Common myeloid progenitor, CD34-positive (primary cell): ENCODE results near the gene CPN2.

Experiments used
- CTCF ChIA-PET: fragments of 350-600 bp; sonication (Branson Sonifier 250); formaldehyde crosslinking; loops from one replicate; lab custom pipeline; 2021; ENCODE audit warnings: antibody characterized with exemption; lab: Charles Lee
- POLR2A ChIA-PET: fragments of 350-600 bp; sonication (Branson Sonifier 250); formaldehyde crosslinking; loops from one replicate; lab custom pipeline; 2021; ENCODE audit warnings: antibody characterized with exemption; lab: Charles Lee
- DNase-seq, 3 donors: peaks; one replicate each; pipeline versions ENCODE4 v3.0.0 to v3.0.0-alpha.2; 2013
- H3K27ac ChIP-seq, 2 experiments: 1 replicate in 1 of 2; 2 replicates in 1 of 2; pipeline ENCODE4 v1.7.0; 2013; ENCODE audit warnings: inconsistent platforms in 2 of 2, low read length in 2 of 2, mild to moderate bottlenecking in 2 of 2, low read depth in 1 of 2, moderate library complexity in 1 of 2; ENCODE audit not compliant: severe bottlenecking in 2 of 2, insufficient read depth in 1 of 2, poor library complexity in 1 of 2
- H3K27me3 ChIP-seq, 5 experiments: replicated peaks in 2 of 5; 1 replicate in 3 of 5; 2 replicates in 2 of 5; pipeline versions ENCODE4 v1.6.1 to v1.7.0; 2013; ENCODE audit warnings: low read length in 4 of 5, mild to moderate bottlenecking in 2 of 5, moderate library complexity in 2 of 5, inconsistent platforms in 1 of 5; ENCODE audit not compliant: insufficient read depth in 5 of 5, control insufficient read depth in 4 of 5
- H3K36me3 ChIP-seq, 4 experiments: 1 replicate in 2 of 4; 2 replicates in 2 of 4; pipeline versions ENCODE4 v1.6.1 to v1.7.0; 2013; ENCODE audit warnings: low read length in 3 of 4, control low read depth in 1 of 4, mild to moderate bottlenecking in 1 of 4; ENCODE audit not compliant: control insufficient read depth in 4 of 4, insufficient read depth in 4 of 4
- H3K4me1 ChIP-seq, 4 experiments: 1 replicate in 3 of 4; 2 replicates in 1 of 4; pipeline versions ENCODE4 v1.6.1 to v1.7.1; 2013; ENCODE audit warnings: low read length in 3 of 4, mild to moderate bottlenecking in 3 of 4, control low read depth in 1 of 4, inconsistent platforms in 1 of 4, moderate library complexity in 1 of 4; ENCODE audit not compliant: control insufficient read depth in 4 of 4, insufficient read depth in 4 of 4; ENCODE audit errors: control extremely low read depth in 1 of 4
- H3K4me3 ChIP-seq, 7 experiments: 1 replicate in 4 of 7; 2 replicates in 3 of 7; pipeline versions ENCODE4 v1.5.1 to v1.7.0; 2013; ENCODE audit warnings: mild to moderate bottlenecking in 7 of 7, low read length in 6 of 7, moderate library complexity in 6 of 7, inconsistent platforms in 2 of 7, low read depth in 2 of 7, control low read depth in 1 of 7; ENCODE audit not compliant: insufficient read depth in 4 of 7, control insufficient read depth in 1 of 7; ENCODE audit errors: extremely low read depth in 1 of 7
- H3K9me3 ChIP-seq, 5 experiments: 1 replicate in 4 of 5; 2 replicates in 1 of 5; pipeline versions ENCODE4 v1.6.1 to v1.7.1; 2013; ENCODE audit warnings: low read length in 4 of 5, mild to moderate bottlenecking in 2 of 5, inconsistent platforms in 1 of 5, low read depth in 1 of 5, moderate library complexity in 1 of 5; ENCODE audit not compliant: control insufficient read depth in 4 of 5, insufficient read depth in 2 of 5; ENCODE audit errors: control extremely low read depth in 1 of 5
- WGBS: methylation state at CpG from one replicate; pipeline ENCODE4 v1.1.5; 2013; ENCODE audit not compliant: insufficient coverage; 5-methylcytosine and 5-hydroxymethylcytosine counted together

Gene CPN2

DNA sequence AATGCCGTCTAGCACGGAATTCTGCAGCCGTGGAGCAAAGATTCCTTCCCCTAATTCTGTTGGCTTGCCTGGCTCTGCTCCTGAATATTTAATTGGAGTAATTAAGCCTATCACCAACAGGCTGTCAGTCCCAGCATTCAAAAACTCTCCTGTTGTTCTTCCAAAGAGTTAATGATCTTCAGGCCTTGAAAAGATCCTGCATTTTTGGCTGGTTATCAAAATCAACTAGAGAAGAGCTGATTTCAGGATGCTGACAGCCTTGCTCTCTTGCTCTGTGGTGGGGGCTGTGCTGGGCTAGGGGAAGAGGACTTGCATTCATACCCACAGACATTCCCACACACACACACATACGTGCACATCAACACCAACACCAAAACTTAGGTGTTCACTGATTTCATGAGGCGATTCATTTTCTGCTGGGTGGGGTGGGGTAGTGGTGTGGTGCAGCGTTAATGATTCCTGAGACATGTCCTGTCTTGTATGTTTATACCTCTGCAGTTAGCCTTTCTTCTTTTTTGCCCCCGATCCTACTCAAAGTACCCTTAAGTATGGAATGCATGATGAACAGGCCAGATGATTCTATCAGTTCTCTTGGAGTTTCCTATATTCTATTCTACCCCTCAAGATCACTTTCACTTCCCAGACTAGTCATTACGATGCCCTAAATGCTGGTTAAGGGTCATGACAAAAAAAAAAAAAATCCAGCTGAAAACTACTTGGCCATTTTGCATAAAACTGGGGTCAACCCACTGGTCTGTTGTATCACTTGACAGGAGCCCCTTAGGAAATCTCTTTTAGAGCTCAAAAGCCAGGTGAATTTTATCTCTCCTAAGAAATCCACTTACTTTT is 42.3 kb downstream of the CPN2 start:
- WGBS: 98% methylated on average over 5 of the region's 8 CpGs
- H3K4me1 ChIP-seq: peaks cover 17 to 90% (median 73%) of the 10 kb centered on the region in 4 experiments
- no peak overlapping the region for H3K27ac ChIP-seq
- H3K36me3 ChIP-seq: peaks cover 0 to 7% (median 0%) of the 10 kb centered on the region in 4 experiments
- H3K4me3 ChIP-seq: peak overlapping the region in 1 of 7 experiments; percentile 3
- POLR2A ChIA-PET: no interaction called here
- DNase-seq: no peak
- CTCF ChIA-PET: interaction anchor here (0.6 to 1.7 kb wide), 10 partner anchors 9 to 528 kb away, joined by 3 to 6 read pairs (median 3); partner anchors contain the start of gene HES1
- peaks cover 0 to 6% (median 0%) of the 10 kb centered on the region in 5 experiments for H3K27me3 ChIP-seq
- peaks cover 0 to 8% (median 0%) of the 10 kb centered on the region in 5 experiments for H3K9me3 ChIP-seq

DNA sequence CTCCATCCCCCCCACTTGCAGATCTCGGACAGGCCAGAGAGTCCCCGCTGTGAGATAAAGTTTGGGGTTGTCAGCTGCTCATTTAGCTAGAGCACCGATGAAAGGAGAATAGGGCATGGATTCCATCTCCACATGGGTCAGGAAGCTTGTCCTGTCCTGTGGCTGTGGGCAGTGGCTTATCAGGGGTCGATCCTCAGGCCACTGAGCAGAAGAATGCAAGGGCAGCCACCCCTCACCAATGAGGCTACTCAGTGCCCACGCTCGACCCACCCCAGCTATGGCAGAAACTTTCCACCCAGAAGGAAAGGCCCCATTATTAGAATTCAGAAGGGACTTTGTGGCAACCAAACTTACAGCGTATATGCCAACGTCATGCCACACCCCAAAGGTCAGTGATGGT is 43.3 kb downstream of the CPN2 start:
- peak overlapping the region in 2 of 7 experiments; percentile 51 to 63 for H3K4me3 ChIP-seq
- ChIA-PET CTCF (interaction anchor here (0.6 to 3.9 kb wide), 12 partner anchors 8 to 642 kb away, joined by 3 to 18 read pairs (median 4); no protein-coding TSS in a partner anchor), POLR2A (interaction anchor here (0.6 to 2.8 kb wide), 4 partner anchors 38 to 173 kb away, joined by 3 to 12 read pairs (median 6); no protein-coding TSS in a partner anchor)
- H3K9me3 ChIP-seq: peaks cover 0 to 13% (median 0%) of the 10 kb centered on the region in 5 experiments
- peaks cover 0 to 5% (median 1%) of the 10 kb centered on the region in 5 experiments for H3K27me3 ChIP-seq
- WGBS: 98% methylated on average over 5 of the region's 8 CpGs
- no peak for DNase-seq
- no peak overlapping the region for H3K27ac ChIP-seq
- peaks cover 17 to 80% (median 65%) of the 10 kb centered on the region in 4 experiments for H3K4me1 ChIP-seq
- H3K36me3 ChIP-seq: peaks cover 0 to 15% (median 0%) of the 10 kb centered on the region in 4 experiments

DNA sequence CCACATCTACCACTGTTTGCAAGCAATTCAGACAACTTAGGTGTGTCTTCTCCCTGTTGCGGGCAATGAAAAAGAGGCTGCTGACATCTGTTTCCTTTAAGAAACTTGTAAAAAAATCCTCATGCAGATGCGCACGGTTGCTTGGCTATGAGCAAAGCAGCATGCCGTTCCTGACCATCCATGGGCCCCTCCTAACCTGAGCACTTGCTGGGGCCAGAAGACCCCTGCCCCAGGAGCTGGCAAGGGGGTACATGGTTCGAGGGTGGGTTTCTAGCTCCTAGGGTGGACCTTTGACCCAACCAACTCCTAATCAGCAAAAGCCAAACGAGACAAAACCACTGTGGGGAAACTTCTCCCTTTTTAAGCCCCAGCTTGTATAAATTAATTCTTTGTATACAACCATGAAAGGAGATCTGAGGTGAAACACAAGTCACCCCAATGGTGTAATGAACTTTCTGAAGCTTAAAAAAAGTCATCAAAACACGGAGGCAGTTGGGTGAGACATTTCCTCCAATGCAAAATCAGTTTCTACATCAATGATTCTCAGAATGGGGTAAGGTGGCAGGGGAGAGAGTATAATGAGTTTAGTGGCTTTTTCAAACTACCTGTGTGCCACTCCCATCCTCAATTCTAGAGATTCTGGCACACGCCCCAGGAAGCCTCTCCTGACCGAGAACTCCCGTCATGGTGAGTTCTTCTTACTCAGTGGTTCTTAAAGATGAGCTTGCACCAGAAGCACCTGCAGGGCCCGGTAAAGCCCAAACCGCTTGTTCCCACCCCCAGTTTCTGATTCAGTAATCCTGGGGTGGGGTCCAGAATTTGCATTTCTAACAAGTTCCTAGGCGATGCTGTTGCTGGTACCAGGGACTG is 44.1 kb downstream of the CPN2 start:
- Histone ChIP-seq H3K4me3 (peak overlapping the region in 5 of 7 experiments; percentile 7 to 63 (median 34)), H3K9me3 (peaks cover 0 to 13% (median 0%) of the 10 kb centered on the region in 5 experiments), H3K27me3 (peaks cover 0 to 5% (median 1%) of the 10 kb centered on the region in 5 experiments), H3K27ac (peak overlapping the region; percentile 3 to 74), H3K4me1 (peaks cover 17 to 75% (median 58%) of the 10 kb centered on the region in 4 experiments), H3K36me3 (peaks cover 0 to 15% (median 0%) of the 10 kb centered on the region in 4 experiments)
- WGBS: 14% methylated on average over 9 of the region's 13 CpGs
- ChIA-PET CTCF (interaction anchor here (0.6 to 3.9 kb wide), 15 partner anchors 9 to 641 kb away, joined by 3 to 18 read pairs (median 4); no protein-coding TSS in a partner anchor), POLR2A (interaction anchor here (0.8 to 2.8 kb wide), 10 partner anchors 9 to 453 kb away, joined by 3 to 12 read pairs (median 4); no protein-coding TSS in a partner anchor)
- peak; percentile 43 to 88 (median 81) for DNase-seq

DNA sequence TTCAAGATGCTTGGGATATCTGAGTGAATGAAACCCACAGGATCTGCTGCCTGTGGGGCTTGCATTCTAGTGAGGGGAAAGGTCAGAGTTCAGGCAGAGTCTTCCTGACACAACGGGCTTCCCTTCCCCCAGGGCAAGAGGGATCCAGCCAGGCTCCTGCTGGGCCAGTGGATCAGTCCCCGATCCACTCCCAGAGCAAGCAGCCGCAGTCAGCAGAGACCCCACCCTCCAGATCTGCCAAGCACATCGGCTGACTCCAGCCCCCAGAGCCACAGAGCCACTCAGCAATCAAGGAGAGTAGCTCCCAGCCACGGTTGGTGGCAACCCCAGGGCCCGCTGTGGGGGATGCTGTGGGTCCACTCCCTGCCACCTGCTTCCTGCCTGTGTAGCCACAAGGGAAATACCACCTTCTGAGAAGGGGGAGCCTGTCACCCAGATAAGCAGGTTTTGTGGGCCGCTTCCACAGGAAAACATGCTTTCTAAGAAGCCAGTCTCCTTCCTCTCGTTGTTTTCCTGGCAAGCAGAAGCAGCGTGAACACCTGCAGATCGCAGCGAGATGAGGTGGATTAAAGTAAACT is 44.9 kb downstream of the CPN2 start:
- Histone ChIP-seq H3K27ac (peak overlapping the region; percentile 3 to 74), H3K4me1 (peaks cover 17 to 79% (median 57%) of the 10 kb centered on the region in 4 experiments), H3K27me3 (peaks cover 0 to 5% (median 1%) of the 10 kb centered on the region in 5 experiments), H3K4me3 (peak overlapping the region in 3 of 7 experiments; percentile 34 to 63 (median 51)), H3K9me3 (peaks cover 0 to 13% (median 0%) of the 10 kb centered on the region in 5 experiments), H3K36me3 (peaks cover 0 to 19% (median 0%) of the 10 kb centered on the region in 4 experiments)
- WGBS: 0% methylated on average over 10 of the region's 11 CpGs
- DNase-seq: peak; percentile 98 to 100 (median 99)
- ChIA-PET POLR2A (interaction anchor here (0.6 to 2.8 kb wide), 10 partner anchors 10 to 531 kb away, joined by 3 to 12 read pairs (median 4); no protein-coding TSS in a partner anchor), CTCF (interaction anchor here (0.6 to 3.9 kb wide), 8 partner anchors 9 to 525 kb away, joined by 3 to 18 read pairs (median 4); no protein-coding TSS in a partner anchor)

DNA sequence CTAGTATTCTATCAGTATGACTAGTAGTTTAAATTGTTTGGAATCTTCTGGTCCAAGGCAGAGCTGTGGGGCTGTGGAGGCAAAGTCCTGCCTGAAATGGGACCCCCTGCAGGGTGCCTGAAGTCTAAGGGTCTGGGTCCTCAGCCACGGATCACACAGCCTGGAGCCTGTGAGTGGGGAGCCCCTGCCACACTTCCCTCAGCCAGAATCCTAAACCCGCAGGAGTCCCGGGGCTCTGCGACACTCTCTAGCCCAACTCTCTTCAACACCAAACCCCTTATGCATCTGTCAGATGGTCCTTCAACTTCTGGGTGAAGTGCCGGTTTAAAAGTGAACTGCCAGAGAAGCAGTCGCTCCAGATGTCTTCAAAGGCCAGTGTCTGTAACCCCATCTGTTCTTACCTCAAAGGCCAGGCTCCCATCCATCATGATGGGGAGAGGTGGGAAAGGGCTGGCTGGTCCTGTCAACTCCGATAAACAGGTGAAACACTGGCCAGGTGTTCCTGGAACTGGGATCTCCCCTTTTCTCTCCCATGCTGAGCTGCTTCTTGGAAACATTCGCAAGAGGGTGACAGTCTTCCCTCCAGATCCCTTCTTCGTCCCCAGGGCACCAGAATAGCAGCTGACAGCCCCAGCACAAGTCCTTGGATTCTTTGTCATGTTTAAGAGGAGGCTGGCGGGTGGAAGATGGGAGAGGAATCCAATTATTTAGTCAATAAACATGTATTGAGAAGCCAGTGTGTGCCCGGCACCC is 45.6 kb downstream of the CPN2 start:
- DNase-seq: peak in 2 of 3 donors; percentile 51 to 62
- Histone ChIP-seq H3K4me1 (peaks cover 17 to 81% (median 57%) of the 10 kb centered on the region in 4 experiments), H3K27ac (no peak overlapping the region), H3K27me3 (peaks cover 0 to 5% (median 1%) of the 10 kb centered on the region in 5 experiments), H3K4me3 (peak overlapping the region in 2 of 7 experiments; percentile 14 to 34), H3K9me3 (peaks cover 0 to 13% (median 0%) of the 10 kb centered on the region in 5 experiments), H3K36me3 (peaks cover 0 to 19% (median 0%) of the 10 kb centered on the region in 4 experiments)
- ChIA-PET POLR2A (interaction anchor here (0.6 to 2.8 kb wide), 10 partner anchors 10 to 530 kb away, joined by 3 to 12 read pairs (median 4); no protein-coding TSS in a partner anchor), CTCF (interaction anchor here (0.6 to 3.9 kb wide), 9 partner anchors 8 to 524 kb away, joined by 3 to 18 read pairs (median 4); no protein-coding TSS in a partner anchor)
- WGBS: 78% methylated on average over 9 of the region's 11 CpGs
